ENCODE measurements around the gene DCAF6. TPM values are rescaled to one million over a fixed set of nuclear protein-coding genes. Genes with fewer than 3 reads are reported as not detected.

Gene DCAF6
- total RNA-seq, 1 donor from 2014 or later: 28.6 TPM

DNA sequence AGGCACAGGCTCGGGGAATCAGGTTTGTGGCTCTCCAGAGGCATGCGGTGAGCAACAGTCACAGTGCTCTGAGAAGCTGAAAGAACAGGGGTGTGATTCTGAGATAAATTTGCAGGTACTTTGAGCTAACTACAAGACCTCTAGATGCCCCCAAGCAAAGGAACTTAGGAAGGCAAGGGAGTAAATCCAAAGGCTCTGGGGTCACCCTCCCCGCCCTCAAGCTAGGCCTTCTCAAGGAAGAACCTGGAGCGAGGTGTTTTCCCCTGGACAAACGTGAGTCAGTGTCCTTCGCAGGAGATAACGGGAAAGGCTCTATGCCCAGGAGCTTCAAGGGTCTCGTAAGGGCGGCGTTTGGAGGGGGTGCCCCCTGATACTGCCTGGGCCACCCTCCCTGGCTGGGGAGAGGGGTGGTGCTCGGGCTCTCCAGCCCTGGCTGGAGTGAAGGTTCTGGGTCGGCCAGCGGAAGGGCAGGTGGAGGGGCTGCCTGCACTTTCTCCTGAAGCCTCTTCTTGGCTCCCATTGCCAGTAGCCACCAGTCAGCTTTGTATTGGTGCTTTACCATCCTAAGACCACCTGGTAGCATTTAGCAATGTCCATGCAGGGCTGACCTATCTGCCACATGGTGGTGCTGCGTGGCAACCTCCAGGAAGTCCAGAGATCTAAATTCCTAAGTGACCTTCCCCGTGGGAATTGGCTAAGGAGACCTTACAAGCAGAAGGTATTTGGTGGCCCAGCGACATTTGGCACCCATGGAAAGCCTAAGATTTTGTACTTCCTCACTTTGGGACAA, 156.3 kb downstream of the DCAF6 start:
- no peak for TF ChIP-seq EZH2phosphoT487 (IDR thresholded peaks at IDR 0.05)
- no peak for TF ChIP-seq EZH2 (IDR thresholded peaks at IDR 0.05)
- TF ChIP-seq, protein P1, sequence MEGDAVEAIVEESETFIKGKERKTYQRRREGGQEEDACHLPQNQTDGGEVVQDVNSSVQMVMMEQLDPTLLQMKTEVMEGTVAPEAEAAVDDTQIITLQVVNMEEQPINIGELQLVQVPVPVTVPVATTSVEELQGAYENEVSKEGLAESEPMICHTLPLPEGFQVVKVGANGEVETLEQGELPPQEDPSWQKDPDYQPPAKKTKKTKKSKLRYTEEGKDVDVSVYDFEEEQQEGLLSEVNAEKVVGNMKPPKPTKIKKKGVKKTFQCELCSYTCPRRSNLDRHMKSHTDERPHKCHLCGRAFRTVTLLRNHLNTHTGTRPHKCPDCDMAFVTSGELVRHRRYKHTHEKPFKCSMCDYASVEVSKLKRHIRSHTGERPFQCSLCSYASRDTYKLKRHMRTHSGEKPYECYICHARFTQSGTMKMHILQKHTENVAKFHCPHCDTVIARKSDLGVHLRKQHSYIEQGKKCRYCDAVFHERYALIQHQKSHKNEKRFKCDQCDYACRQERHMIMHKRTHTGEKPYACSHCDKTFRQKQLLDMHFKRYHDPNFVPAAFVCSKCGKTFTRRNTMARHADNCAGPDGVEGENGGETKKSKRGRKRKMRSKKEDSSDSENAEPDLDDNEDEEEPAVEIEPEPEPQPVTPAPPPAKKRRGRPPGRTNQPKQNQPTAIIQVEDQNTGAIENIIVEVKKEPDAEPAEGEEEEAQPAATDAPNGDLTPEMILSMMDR (IDR thresholded peaks at IDR 0.05): peak; percentile 42
- Mint-ChIP-seq H3K9me3 (no peaks in the 10 kb centered on the region), H3K4me1 (peaks cover 10% of the 10 kb centered on the region), H3K27me3 (ENCODE audit: insufficient read depth, low read depth) (peaks cover 5% of the 10 kb centered on the region), H3K27ac (peak overlapping the region; percentile 25), H3K4me3 (no peak overlapping the region), H3K36me3 (peaks cover 46% of the 10 kb centered on the region)
- Histone ChIP-seq H3K4me2 (no peak overlapping the region), H3K9ac (no peak overlapping the region), H2AFZ (replicated peaks) (no peak overlapping the region), H3K9me3 (ENCODE audit: low read depth) (no peaks in the 10 kb centered on the region), H4K20me1 (ENCODE audit: low read depth) (peaks cover 23% of the 10 kb centered on the region), H3F3A (ENCODE audit: low read depth) (no peaks in the 10 kb centered on the region), H3K79me2 (ENCODE audit: low read depth) (no peaks in the 10 kb centered on the region), H3K4me1 (peaks cover 15% of the 10 kb centered on the region), H3K4me3 (no peak overlapping the region), H3K27me3 (no peaks in the 10 kb centered on the region), H3K36me3 (no peaks in the 10 kb centered on the region), H3K27ac (no peak overlapping the region)
- DNase-seq (ENCODE audit: low spot score): peak; percentile 54

DNA sequence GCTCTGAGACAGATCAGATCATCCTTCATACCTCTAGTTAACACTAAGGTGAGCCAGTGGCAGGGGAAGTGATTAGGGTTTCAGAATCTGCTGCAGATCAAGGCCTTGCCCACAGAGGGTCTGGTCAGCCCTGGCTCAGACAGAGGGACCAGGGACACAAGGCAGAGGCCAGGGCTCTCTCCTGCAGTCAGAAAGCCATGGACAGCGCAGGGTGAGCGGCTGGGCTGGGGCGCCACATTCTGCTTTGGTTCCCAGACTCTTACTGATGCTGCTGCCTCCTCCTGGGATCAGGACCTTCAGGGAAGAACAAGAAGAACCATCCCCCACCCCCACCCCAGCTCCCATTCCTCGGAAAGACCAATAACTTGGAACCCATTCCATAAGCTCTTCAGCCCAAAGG, 157.1 kb downstream of the DCAF6 start:
- Histone ChIP-seq H3K4me3 (no peak overlapping the region), H2AFZ (replicated peaks) (no peak overlapping the region), H3K79me2 (ENCODE audit: low read depth) (no peaks in the 10 kb centered on the region), H3K9ac (no peak overlapping the region), H3K27ac (no peak overlapping the region), H4K20me1 (ENCODE audit: low read depth) (peaks cover 23% of the 10 kb centered on the region), H3K27me3 (no peaks in the 10 kb centered on the region), H3K9me3 (ENCODE audit: low read depth) (no peaks in the 10 kb centered on the region), H3K4me2 (no peak overlapping the region), H3K36me3 (no peaks in the 10 kb centered on the region), H3K4me1 (peaks cover 15% of the 10 kb centered on the region), H3F3A (ENCODE audit: low read depth) (no peaks in the 10 kb centered on the region)
- Mint-ChIP-seq H3K4me3 (peak overlapping the region; percentile 3), H3K27me3 (ENCODE audit: insufficient read depth, low read depth) (peaks cover 6% of the 10 kb centered on the region), H3K27ac (no peak overlapping the region), H3K9me3 (no peaks in the 10 kb centered on the region), H3K36me3 (peaks cover 46% of the 10 kb centered on the region), H3K4me1 (peaks cover 10% of the 10 kb centered on the region)
- TF ChIP-seq EZH2phosphoT487 (IDR thresholded peaks at IDR 0.05) (no peak), EZH2 (IDR thresholded peaks at IDR 0.05) (no peak)
- TF ChIP-seq, protein P1 (IDR thresholded peaks at IDR 0.05): no peak
- no peak for DNase-seq (ENCODE audit: low spot score)

DNA sequence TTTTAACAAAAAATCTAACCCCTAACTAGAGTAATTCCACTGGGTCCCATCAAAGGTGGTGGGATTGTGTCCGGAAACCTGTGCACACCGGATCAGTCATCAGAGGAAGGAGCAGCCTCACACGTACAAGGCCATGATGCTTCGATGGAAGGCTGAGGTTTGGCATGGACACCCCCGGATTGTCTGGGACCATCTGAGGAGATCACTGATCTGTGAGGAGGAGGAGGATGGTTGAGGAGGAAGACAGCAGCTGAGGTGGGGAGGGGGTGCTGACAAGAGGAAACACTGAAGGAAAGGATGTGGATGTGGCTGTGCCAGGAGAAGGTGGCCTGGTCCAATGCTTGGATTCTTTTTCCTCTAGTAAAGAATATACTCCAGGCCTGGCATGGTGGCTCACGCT, 159.0 kb downstream of the DCAF6 start:
- Histone ChIP-seq H3F3A (ENCODE audit: low read depth) (no peaks in the 10 kb centered on the region), H3K4me2 (no peak overlapping the region), H3K9me3 (ENCODE audit: low read depth) (no peaks in the 10 kb centered on the region), H4K20me1 (ENCODE audit: low read depth) (peaks cover 23% of the 10 kb centered on the region), H3K4me3 (no peak overlapping the region), H2AFZ (replicated peaks) (no peak overlapping the region), H3K36me3 (no peaks in the 10 kb centered on the region), H3K79me2 (ENCODE audit: low read depth) (no peaks in the 10 kb centered on the region), H3K27ac (no peak overlapping the region), H3K4me1 (peaks cover 15% of the 10 kb centered on the region), H3K9ac (no peak overlapping the region), H3K27me3 (no peaks in the 10 kb centered on the region)
- Mint-ChIP-seq H3K4me1 (peaks cover 10% of the 10 kb centered on the region), H3K27me3 (ENCODE audit: insufficient read depth, low read depth) (peaks cover 6% of the 10 kb centered on the region), H3K4me3 (no peak overlapping the region), H3K27ac (no peak overlapping the region), H3K36me3 (peaks cover 43% of the 10 kb centered on the region), H3K9me3 (no peaks in the 10 kb centered on the region)
- TF ChIP-seq, protein P1 (IDR thresholded peaks at IDR 0.05): no peak
- TF ChIP-seq EZH2phosphoT487 (IDR thresholded peaks at IDR 0.05) (no peak), EZH2 (IDR thresholded peaks at IDR 0.05) (no peak)
- DNase-seq (ENCODE audit: low spot score): no peak
